ENCODE data around the gene DENND4A.

DENND4A gene

DNA sequence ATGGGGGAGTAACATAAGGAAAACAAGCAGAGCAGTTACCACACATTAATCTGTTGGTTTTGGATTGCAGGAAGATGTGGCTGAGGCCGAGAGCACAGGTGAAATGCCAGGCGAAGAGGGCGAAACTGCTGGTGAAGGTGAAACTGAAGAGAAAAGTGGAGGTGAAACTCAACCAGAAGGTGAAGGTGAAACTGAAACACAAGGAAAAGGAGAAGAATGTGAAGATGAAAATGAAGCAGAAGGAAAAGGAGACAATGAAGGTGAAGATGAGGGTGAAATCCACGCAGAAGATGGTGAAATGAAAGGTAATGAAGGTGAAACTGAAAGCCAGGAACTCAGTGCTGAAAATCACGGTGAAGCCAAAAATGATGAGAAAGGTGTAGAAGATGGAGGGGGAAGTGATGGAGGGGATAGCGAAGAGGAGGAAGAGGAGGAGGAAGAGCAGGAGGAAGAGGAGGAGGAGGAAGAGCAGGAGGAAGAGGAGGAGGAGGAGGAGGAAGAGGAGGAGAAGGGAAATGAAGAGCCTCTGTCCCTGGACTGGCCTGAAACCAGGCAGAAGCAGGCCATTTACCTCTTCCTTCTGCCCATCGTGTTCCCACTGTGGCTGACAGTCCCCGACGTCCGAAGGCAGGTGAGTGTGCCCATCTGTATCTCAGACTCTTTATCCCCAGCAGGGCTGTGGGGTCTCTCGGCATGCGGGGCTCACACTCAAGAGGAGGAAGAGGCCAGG is 141.6 kb downstream of the DENND4A start:
- TF ChIP-seq, protein P1, sequence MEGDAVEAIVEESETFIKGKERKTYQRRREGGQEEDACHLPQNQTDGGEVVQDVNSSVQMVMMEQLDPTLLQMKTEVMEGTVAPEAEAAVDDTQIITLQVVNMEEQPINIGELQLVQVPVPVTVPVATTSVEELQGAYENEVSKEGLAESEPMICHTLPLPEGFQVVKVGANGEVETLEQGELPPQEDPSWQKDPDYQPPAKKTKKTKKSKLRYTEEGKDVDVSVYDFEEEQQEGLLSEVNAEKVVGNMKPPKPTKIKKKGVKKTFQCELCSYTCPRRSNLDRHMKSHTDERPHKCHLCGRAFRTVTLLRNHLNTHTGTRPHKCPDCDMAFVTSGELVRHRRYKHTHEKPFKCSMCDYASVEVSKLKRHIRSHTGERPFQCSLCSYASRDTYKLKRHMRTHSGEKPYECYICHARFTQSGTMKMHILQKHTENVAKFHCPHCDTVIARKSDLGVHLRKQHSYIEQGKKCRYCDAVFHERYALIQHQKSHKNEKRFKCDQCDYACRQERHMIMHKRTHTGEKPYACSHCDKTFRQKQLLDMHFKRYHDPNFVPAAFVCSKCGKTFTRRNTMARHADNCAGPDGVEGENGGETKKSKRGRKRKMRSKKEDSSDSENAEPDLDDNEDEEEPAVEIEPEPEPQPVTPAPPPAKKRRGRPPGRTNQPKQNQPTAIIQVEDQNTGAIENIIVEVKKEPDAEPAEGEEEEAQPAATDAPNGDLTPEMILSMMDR (IDR thresholded peaks at IDR 0.05), result no peak
- Histone ChIP-seq H3K4me3 (no peak overlapping the region), H3K27ac (no peak overlapping the region)
- DNase-seq (ENCODE audit: low spot score), result no peak

DNA sequence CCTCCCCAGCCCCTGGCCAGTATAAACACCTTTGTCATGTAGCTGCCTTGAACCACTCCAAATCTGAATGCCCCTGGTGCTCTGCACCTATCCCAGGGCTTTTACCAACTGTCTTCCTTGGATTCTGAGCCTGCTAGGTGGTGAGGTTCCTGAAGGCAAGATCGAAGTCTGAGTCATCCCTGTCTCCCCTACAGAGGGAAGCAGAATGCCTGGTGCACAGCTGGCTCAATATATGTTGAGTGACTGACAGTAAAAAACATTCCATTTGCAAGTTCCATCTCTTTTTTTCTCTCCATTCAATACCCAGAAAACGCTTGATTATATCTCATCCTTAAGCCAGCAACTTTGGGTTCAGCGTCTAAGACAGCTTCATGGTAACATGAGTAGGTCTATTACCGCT is 145.6 kb downstream of the DENND4A start:
- Histone ChIP-seq H3K4me3 (no peak overlapping the region), H3K27ac (no peak overlapping the region)
- TF ChIP-seq, protein P1 (IDR thresholded peaks at IDR 0.05), result no peak
- no peak for DNase-seq (ENCODE audit: low spot score)

DNA sequence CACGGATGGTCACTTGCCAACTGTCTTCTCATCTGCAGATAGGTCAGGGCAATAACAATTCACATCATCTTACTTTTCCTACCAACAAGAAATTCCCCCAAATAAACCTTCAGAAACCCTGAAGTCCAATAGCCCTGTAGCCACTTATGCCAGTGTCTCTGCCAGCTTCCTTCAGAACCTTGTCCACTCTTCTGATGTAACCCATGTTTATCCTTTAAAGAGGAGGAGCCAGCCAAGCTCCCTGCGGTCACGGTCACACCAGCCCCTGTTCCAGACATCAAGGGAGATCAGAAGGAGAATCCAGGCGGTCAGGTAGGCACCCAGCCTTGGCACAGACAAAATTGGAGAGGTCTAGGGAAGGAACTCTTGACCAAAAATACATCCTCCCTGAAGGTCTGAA is 146.7 kb downstream of the DENND4A start:
- DNase-seq (ENCODE audit: low spot score), result no peak
- H3K27ac ChIP-seq, result no peak overlapping the region
- TF ChIP-seq, protein P1 (IDR thresholded peaks at IDR 0.05), result no peak
- no peak overlapping the region for H3K4me3 ChIP-seq

DNA sequence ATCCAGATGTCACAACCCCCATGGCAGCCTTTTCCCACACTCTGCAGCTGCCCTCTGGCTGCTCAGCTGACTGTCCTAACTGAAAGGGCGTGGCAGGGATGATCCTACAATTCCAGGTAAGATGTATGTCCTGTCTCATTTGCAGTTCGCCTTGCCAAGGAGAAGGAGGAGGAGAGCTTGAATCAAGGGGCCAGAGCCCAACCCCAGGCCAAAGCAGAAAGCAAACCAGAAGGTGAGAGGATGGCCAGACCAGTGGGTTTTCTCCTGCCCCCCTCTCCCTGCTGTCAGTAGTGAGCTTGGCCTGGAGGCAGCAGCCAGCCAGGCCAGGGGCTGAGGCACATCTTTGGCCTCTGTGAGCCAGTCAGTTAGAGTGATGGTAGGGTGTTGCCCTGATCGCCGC is 147.8 kb downstream of the DENND4A start:
- DNase-seq (ENCODE audit: low spot score), result no peak
- no peak overlapping the region for H3K4me3 ChIP-seq
- TF ChIP-seq, protein P1 (IDR thresholded peaks at IDR 0.05), result no peak
- no peak overlapping the region for H3K27ac ChIP-seq

DNA sequence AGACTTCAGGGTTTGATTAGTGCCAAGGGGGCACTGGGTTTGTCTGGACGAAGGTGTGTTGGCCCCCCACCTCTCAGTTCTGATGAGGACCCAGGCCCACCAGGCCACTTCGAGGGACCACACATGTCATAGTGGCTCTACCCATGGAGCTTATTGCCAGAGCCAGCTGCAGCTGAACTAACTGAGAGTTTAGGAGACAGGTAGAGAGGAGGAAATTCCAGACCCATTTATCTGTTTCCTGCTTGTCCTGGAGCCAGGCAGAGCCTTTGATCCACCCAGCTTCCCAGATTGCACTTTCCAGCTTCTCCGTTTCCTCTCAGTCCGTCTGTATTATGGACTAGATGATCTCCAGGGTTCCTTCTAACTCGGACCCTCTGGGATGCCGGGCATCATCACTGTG is 149.5 kb downstream of the DENND4A start:
- DNase-seq (ENCODE audit: low spot score), result no peak
- no peak overlapping the region for H3K27ac ChIP-seq
- H3K4me3 ChIP-seq, result no peak overlapping the region
- TF ChIP-seq, protein P1 (IDR thresholded peaks at IDR 0.05), result no peak

DNA sequence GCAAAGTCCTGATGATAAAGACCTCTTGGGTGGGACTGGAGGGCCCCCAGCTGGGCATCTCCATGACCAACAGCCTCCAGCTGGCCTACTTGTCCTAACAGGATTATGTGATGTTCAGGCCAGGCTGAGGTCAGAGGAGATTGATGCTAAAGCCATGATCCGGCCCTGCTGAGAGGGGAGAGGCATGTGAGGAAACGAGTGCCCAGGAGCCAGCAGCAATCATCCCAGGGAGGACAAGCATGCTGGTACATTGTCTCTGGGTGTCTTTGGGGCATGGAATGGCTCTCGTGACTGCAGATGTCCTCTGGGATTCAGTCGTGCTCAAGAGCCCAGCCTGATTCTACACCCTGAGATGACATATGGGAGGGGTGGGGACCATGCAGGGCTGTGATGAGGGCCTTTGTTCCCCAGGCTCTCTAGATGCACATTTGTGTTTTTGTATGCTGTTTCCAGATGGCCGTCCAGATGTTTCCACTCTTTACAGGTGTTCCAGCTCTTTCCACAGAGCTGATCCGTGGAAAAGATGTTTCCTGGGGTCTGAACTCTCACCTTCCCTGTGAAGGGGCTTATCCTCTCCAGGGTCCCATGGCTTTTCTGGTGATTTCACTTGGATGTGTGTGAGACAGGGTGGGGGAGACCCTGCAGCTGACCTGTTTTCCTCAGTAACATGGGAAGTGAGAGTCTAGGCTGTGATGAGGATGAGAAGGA is 150.2 kb downstream of the DENND4A start:
- TF ChIP-seq, protein P1 (IDR thresholded peaks at IDR 0.05), result no peak
- DNase-seq (ENCODE audit: low spot score), result no peak
- Histone ChIP-seq H3K4me3 (no peak overlapping the region), H3K27ac (no peak overlapping the region)

DNA sequence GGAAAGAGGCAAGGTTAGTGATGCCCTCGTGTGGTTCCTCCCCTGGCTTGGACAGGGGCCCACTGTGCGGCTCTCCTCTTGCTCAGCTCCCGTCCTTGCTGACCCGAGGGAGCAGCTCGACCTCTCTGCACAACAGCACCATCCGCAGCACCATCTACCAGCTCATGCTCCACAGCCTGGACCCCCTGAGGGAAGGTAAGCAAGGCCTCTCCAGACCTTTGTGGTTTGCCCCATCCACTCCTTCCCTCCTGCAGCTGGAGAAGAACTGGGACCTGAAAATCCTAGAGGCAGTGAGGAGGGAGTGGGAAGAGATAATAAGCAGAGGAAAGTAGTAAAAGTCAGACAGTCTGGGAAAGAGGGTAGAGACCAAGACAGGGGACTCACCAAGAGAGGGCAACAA is 152.6 kb downstream of the DENND4A start:
- TF ChIP-seq, protein P1 (IDR thresholded peaks at IDR 0.05), result no peak
- H3K27ac ChIP-seq, result no peak overlapping the region
- no peak overlapping the region for H3K4me3 ChIP-seq
- no peak for DNase-seq (ENCODE audit: low spot score)

All from coronary artery (tissue), 2 donors.